GM12878 (cell line): Measurements from ENCODE around the gene CNR2. TPM values are rescaled to one million over a fixed set of nuclear protein-coding genes. Genes with fewer than 3 reads are reported as not detected.

Source experiments
- ATAC-seq: fragments of 200-7000 bp; cut with Tn5 transposase; 3 replicates; pipeline ENCODE4 v1.9.1; 2020; ENCODE audit warnings: mild to moderate bottlenecking, moderate library complexity
- BruUV-seq: library from RNA; stranded (reverse); fragments of 400-500 nt; replicated peaks from 2 replicates; lab custom pipeline; 2021; lab: Mats Ljungman, UMichigan
- CTCF ChIA-PET: fragments of 300-600 bp; sonication (Branson Sonifier 250); formaldehyde crosslinking; extraction: SDS; loops from one replicate; lab custom pipeline; 2021; ENCODE audit warnings: inconsistent platforms; lab: Yijun Ruan, JAX
- POLR2A ChIA-PET: fragments of 350-600 bp; formaldehyde crosslinking; extraction: SDS; loops from one replicate; lab custom pipeline; 2021; ENCODE audit warnings: inconsistent platforms; lab: Charles Lee
- RAD21 ChIA-PET: fragments of 300-600 bp; sonication (Branson Sonifier 250); formaldehyde crosslinking; loops from one replicate; lab custom pipeline; 2023; ENCODE audit warnings: antibody characterized with exemption; ENCODE audit not compliant: unreplicated experiment; lab: Charles Lee
- SMC1A ChIA-PET: fragments of 300-600 bp; sonication (Branson Sonifier 250); formaldehyde crosslinking; loops from one replicate; lab custom pipeline; 2023; ENCODE audit not compliant: unreplicated experiment, uncharacterized antibody; lab: Charles Lee
- DNase-seq: peaks from one replicate; pipeline ENCODE4 v3.0.0-alpha.2; 2011; ENCODE audit warnings: low read depth, low spot score
- FAIRE-seq: peaks from 3 replicates; lab custom pipeline; 2011; peaks lifted over from hg19 to GRCh38; lab: Jason Lieb, UNC
- H2AFZ ChIP-seq: 2 replicates; pipeline ENCODE4 v1.6.0; 2011; ENCODE audit warnings: low read depth, low read length, control low read depth; ENCODE audit not compliant: control insufficient read depth
- H3K27ac ChIP-seq: 2 replicates; pipeline ENCODE4 v1.5.1; 2011; ENCODE audit warnings: control low read depth; ENCODE audit not compliant: control insufficient read depth, insufficient read depth
- H3K27me3 ChIP-seq, 2 experiments: replicated peaks in 1 of 2; 2 replicates each; pipeline versions ENCODE4 v1.6.0 to v1.6.1; 2011; ENCODE audit warnings: low read length in 1 of 2; ENCODE audit not compliant: control insufficient read depth in 2 of 2, insufficient read depth in 2 of 2
- H3K36me3 ChIP-seq, 2 experiments: 2 replicates each; pipeline ENCODE4 v1.5.1; 2011; ENCODE audit warnings: low read length in 1 of 2; ENCODE audit not compliant: control insufficient read depth in 2 of 2, insufficient read depth in 2 of 2
- H3K4me1 ChIP-seq: 2 replicates; pipeline ENCODE4 v1.6.1; 2011; ENCODE audit warnings: mild to moderate bottlenecking, low read length, moderate library complexity, mixed read lengths; ENCODE audit not compliant: control insufficient read depth, insufficient read depth
- H3K4me2 ChIP-seq: 2 replicates; pipeline ENCODE4 v1.6.0; 2011; ENCODE audit warnings: control low read depth; ENCODE audit not compliant: control insufficient read depth, insufficient read depth
- H3K4me3 ChIP-seq: fragments of 200-600 bp; sonication (generic); 2 replicates; pipeline ENCODE4 v1.5.1; 2016
- H3K79me2 ChIP-seq: 2 replicates; pipeline ENCODE4 v1.6.0; 2011; ENCODE audit warnings: low read length; ENCODE audit not compliant: control insufficient read depth, insufficient read depth
- H3K9ac ChIP-seq: 2 replicates; pipeline ENCODE4 v1.8.0; 2011; ENCODE audit warnings: low read length, control low read depth, mixed read lengths; ENCODE audit not compliant: control insufficient read depth, insufficient read depth
- H3K9me3 ChIP-seq: replicated peaks from 3 replicates; pipeline ENCODE4 v1.5.1; 2011; ENCODE audit warnings: mild to moderate bottlenecking, low read length; ENCODE audit not compliant: control insufficient read depth, insufficient read depth
- H4K20me1 ChIP-seq: 2 replicates; pipeline ENCODE4 v1.6.0; 2011; ENCODE audit not compliant: control insufficient read depth, insufficient read depth
- BCL3 ChIP-seq: IDR thresholded peaks from 2 replicates; pipeline ENCODE4 v1.6.1; 2011; ENCODE audit warnings: borderline replicate concordance, low read depth, mild to moderate bottlenecking, moderate library complexity, low read length; ENCODE audit not compliant: insufficient read depth, poor library complexity, severe bottlenecking
- BCLAF1 ChIP-seq: fragments of 450-650 bp; IDR thresholded peaks from 2 replicates; pipeline ENCODE4 v1.6.1; 2017; ENCODE audit warnings: antibody characterized with exemption, mild to moderate bottlenecking, moderate library complexity
- FOXK2 ChIP-seq: fragments of 450-650 bp; IDR thresholded peaks from 2 replicates; pipeline ENCODE4 v1.6.1; 2017; ENCODE audit warnings: mild to moderate bottlenecking, moderate library complexity
- FOXM1 ChIP-seq: IDR thresholded peaks from 2 replicates; pipeline ENCODE4 v1.6.1; 2012; ENCODE audit warnings: low read depth, mild to moderate bottlenecking, inconsistent platforms, low read length, moderate library complexity
- LARP7 ChIP-seq: fragments of 450-650 bp; IDR thresholded peaks from 2 replicates; pipeline ENCODE4 v1.6.1; 2017; ENCODE audit warnings: mild to moderate bottlenecking
- RAD21 ChIP-seq: IDR thresholded peaks from 2 replicates; pipeline ENCODE4 v1.6.1; 2011; ENCODE audit warnings: mild to moderate bottlenecking, low read depth, low read length, moderate library complexity; ENCODE audit not compliant: insufficient read depth
- SPI1 ChIP-seq: IDR thresholded peaks from 2 replicates; pipeline ENCODE4 v1.6.1; 2011; ENCODE audit warnings: low read depth, mild to moderate bottlenecking, low read length, moderate library complexity, borderline replicate concordance; ENCODE audit not compliant: insufficient read depth
- SUPT20H ChIP-seq: IDR thresholded peaks from 2 replicates; pipeline ENCODE4 v1.6.1; 2011; ENCODE audit warnings: low read depth, mild to moderate bottlenecking, low read length, moderate library complexity, borderline replicate concordance; ENCODE audit not compliant: control insufficient read depth
- WRNIP1 ChIP-seq: IDR thresholded peaks from 2 replicates; pipeline ENCODE4 v1.6.1; 2011; ENCODE audit warnings: low read depth, low read length, improper control_type of control experiment, borderline replicate concordance
- ZBTB33 ChIP-seq: fragments of 450-650 bp; IDR thresholded peaks from 2 replicates; pipeline ENCODE4 v1.6.1; 2017; ENCODE audit warnings: mild to moderate bottlenecking
- ZNF24 ChIP-seq: fragments of 450-650 bp; IDR thresholded peaks from 2 replicates; pipeline ENCODE4 v1.6.1; 2017; ENCODE audit warnings: antibody characterized with exemption, mild to moderate bottlenecking
- ZNF622 ChIP-seq: fragments of 450-650 bp; IDR thresholded peaks from 2 replicates; pipeline ENCODE4 v1.6.1; 2017; ENCODE audit warnings: mild to moderate bottlenecking, inconsistent platforms
- ZSCAN29 ChIP-seq: fragments of 450-650 bp; IDR thresholded peaks from 2 replicates; pipeline ENCODE4 v1.6.1; 2017; ENCODE audit warnings: mild to moderate bottlenecking, moderate library complexity
- WGBS: methylation state at CpG from one replicate; pipeline ENCODE4 v1.1.6; 2016; ENCODE audit warnings: low lambda C conversion rate; ENCODE audit not compliant: insufficient replicate concordance, insufficient coverage; ENCODE audit errors: missing lambda C conversion rate; 5-methylcytosine and 5-hydroxymethylcytosine counted together
- in situ Hi-C: fragments of 300-500 bp; cut with MboI; formaldehyde crosslinking; loops from 9 replicates; pipeline ENCODE4 v1.14.3; 2018; ENCODE audit warnings: mixed read lengths
- intact Hi-C: fragments of 100-400 bp; cut with micrococcal nuclease; formaldehyde crosslinking; loops from one replicate; pipeline ENCODE4 v1.14.2; 2022; ENCODE audit not compliant: unreplicated experiment
- polyA plus RNA-seq, 11 experiments: library from polyadenylated mRNA; depleted of rRNA in 4 of 11; unstranded in 6 of 11; stranded (reverse) in 5 of 11; fragments of >200 nt; fragmentation: Nextera tagmentation in 4 of 11; fragmentation: Illumina TruSeq in 1 of 11; extraction: Ambion mirVana in 4 of 11; extraction: Trizol in 1 of 11; gene quantifications; 1 replicate in 1 of 11; 2 replicates in 10 of 11; pipeline versions ENCODE4 v1.2.1 to v1.2.3, GENCODE V29; 2011 to 2016; ENCODE audit warnings: inconsistent platforms in 2 of 11, missing spikeins in 2 of 11, low read depth in 1 of 11
- total RNA-seq, 4 experiments: library from RNA; depleted of rRNA in 3 of 4; stranded (reverse); fragments of >200 nt in 3 of 4; fragmentation: Illumina TruSeq in 1 of 4; extraction: Trizol in 1 of 4; gene quantifications; 2 replicates each; pipeline versions ENCODE4 v1.2.1 to v1.2.3, GENCODE V29; 2013 to 2021
- TF ChIP-seq, protein P1 (sequence below): IDR thresholded peaks from 2 replicates; pipeline ENCODE4 v1.6.1; 2012; ENCODE audit warnings: low read length, inconsistent platforms

The CNR2 gene
- total and polyA plus RNA-seq, 10 of the 15 experiments (the other 5 are each of a cell fraction or from before 2014, with no cell fraction given), result 0.46 to 19.8 (median 12.2) TPM

GRCh38 chr1:23908453-23909341 lies 4.5 kb downstream of the CNR2 start:
- Histone ChIP-seq H3K79me2 (peaks cover 73% of the 10 kb centered on the region), H3K9ac (peak overlapping the region; percentile 88), H4K20me1 (no peaks in the 10 kb centered on the region), H3K36me3 (no peaks in the 10 kb centered on the region), H3K4me1 (peaks cover 62% of the 10 kb centered on the region), H3K27ac (peak overlapping the region; percentile 98), H2AFZ (peak overlapping the region; percentile 21), H3K9me3 (no peaks in the 10 kb centered on the region), H3K4me3 (peak overlapping the region; percentile 66), H3K27me3 (no peaks in the 10 kb centered on the region), H3K4me2 (peak overlapping the region; percentile 82)
- POLR2A ChIA-PET, result interaction anchor here (0.5 to 4.3 kb wide), 11 partner anchors 9 to 366 kb away, joined by 3 to 26 read pairs (median 5); partner anchors contain the start of genes HMGCL, PNRC2 and SRSF10
- peak; percentile 55 for ATAC-seq
- intact Hi-C loops (loop anchor here (2.0 kb wide), 1 partner anchor 40 kb away; the partner anchor contains the start of gene FUCA1), in situ Hi-C loops (no loop called here)
- peak; percentile 82 for DNase-seq
- CTCF ChIA-PET, result interaction anchor here (0.5 to 10.5 kb wide), 7 partner anchors 47 to 790 kb away, joined by 3 to 109 read pairs (median 4); no protein-coding TSS in a partner anchor
- peak; percentile 38 for FAIRE-seq
- 0% methylated on average over 9 of the region's 9 CpGs for WGBS
- RAD21 ChIA-PET, result interaction anchor here (1.2 to 5.9 kb wide), 10 partner anchors 7 to 383 kb away, joined by 3 to 54 read pairs (median 6); partner anchors contain the start of genes GALE, PITHD1 and PNRC2
- no TSS peak for BruUV-seq
- SMC1A ChIA-PET, result interaction anchor here (0.9 to 7.7 kb wide), 11 partner anchors 8 to 134 kb away, joined by 3 to 66 read pairs (median 5); partner anchors contain the start of genes HMGCL, PITHD1 and SRSF10
- TF ChIP-seq WRNIP1 (no peak), RAD21 (no peak), ZNF24 (no peak), SPI1 (no peak; the same call in 1 of the 2 replicates), ZSCAN29 (no peak), FOXM1 (no peak), FOXK2 (peak; percentile 94), ZNF622 (no peak), BCL3 (peak; percentile 33), BCLAF1 (no peak), SUPT20H (no peak), ZBTB33 (no peak), LARP7 (no peak)
- TF ChIP-seq, protein P1, sequence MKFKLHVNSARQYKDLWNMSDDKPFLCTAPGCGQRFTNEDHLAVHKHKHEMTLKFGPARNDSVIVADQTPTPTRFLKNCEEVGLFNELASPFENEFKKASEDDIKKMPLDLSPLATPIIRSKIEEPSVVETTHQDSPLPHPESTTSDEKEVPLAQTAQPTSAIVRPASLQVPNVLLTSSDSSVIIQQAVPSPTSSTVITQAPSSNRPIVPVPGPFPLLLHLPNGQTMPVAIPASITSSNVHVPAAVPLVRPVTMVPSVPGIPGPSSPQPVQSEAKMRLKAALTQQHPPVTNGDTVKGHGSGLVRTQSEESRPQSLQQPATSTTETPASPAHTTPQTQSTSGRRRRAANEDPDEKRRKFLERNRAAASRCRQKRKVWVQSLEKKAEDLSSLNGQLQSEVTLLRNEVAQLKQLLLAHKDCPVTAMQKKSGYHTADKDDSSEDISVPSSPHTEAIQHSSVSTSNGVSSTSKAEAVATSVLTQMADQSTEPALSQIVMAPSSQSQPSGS, result no peak
